Fibroblast of skin of scalp (primary cell): ENCODE results near the gene BAZ1B.
"Not testable (repeated sequence)": the region's sequence is repeated elsewhere in the genome, so short reads cannot be mapped to it uniquely, and the experiment has no call there.

Experiments used
- DNase-seq: peaks from one replicate; pipeline ENCODE4 v3.0.0-alpha.2; 2013

The BAZ1B gene

GRCh38 chr7:73541722-73542121 is 19.6 kb upstream of the BAZ1B start:
- DNase-seq, result no peak

GRCh38 chr7:73539709-73540108 is 17.6 kb upstream of the BAZ1B start:
- DNase-seq, result no peak

- not testable (repeated sequence) for DNase-seq
These were observed 16.4 kb upstream of the BAZ1B start for GRCh38 chr7:73538510-73538909.

GRCh38 chr7:73537051-73537450 is 15.0 kb upstream of the BAZ1B start:
- DNase-seq, result no peak

GRCh38 chr7:73536479-73536878 is 14.4 kb upstream of the BAZ1B start:
- no peak for DNase-seq

- not testable (repeated sequence) for DNase-seq
These were observed 13.8 kb upstream of the BAZ1B start for GRCh38 chr7:73535918-73536317.

GRCh38 chr7:73533742-73534141 is 11.6 kb upstream of the BAZ1B start:
- no peak for DNase-seq

GRCh38 chr7:73532224-73532623 is 10.1 kb upstream of the BAZ1B start:
- no peak for DNase-seq

- no peak for DNase-seq
These were observed 8.7 kb upstream of the BAZ1B start for GRCh38 chr7:73530800-73531199.

- no peak for DNase-seq
These were observed 5.1 kb upstream of the BAZ1B start for GRCh38 chr7:73526896-73527821.

GRCh38 chr7:73526158-73526494 is 4.0 kb upstream of the BAZ1B start:
- not testable (repeated sequence) for DNase-seq

GRCh38 chr7:73521636-73522104 is 423 bp downstream of the BAZ1B start:
- DNase-seq, result no peak

- no peak for DNase-seq
These were observed 1.1 kb downstream of the BAZ1B start for GRCh38 chr7:73520673-73521635.

- DNase-seq, result no peak
These were observed 2.0 kb downstream of the BAZ1B start for GRCh38 chr7:73519867-73520672.

- DNase-seq, result no peak
These were observed 3.6 kb downstream of the BAZ1B start for GRCh38 chr7:73518470-73518869.

- no peak for DNase-seq
These were observed 4.7 kb downstream of the BAZ1B start for GRCh38 chr7:73517241-73517995.

- no peak for DNase-seq
These were observed 6.9 kb downstream of the BAZ1B start for GRCh38 chr7:73515178-73515577.

GRCh38 chr7:73512018-73512780 is 9.9 kb downstream of the BAZ1B start:
- DNase-seq, result peak; percentile 62

- DNase-seq, result no peak
These were observed 12.6 kb downstream of the BAZ1B start for GRCh38 chr7:73509463-73509862.

- no peak for DNase-seq
These were observed 14.5 kb downstream of the BAZ1B start for GRCh38 chr7:73507556-73507955.

GRCh38 chr7:73504920-73505319 is 17.2 kb downstream of the BAZ1B start:
- no peak for DNase-seq
